Heart left ventricle (tissue), 13 donors: Measurements from ENCODE around the gene CARD8.

ENCODE experiments used
- POLR2A ChIP-seq, 2 donors: fragments of 450-650 bp; IDR thresholded peaks; one replicate each; pipeline ENCODE4 v1.6.1; 2017; ENCODE audit warnings: antibody characterized with exemption in 2 of 2, mild to moderate bottlenecking in 2 of 2, moderate library complexity in 2 of 2
- TF ChIP-seq, protein P1 (sequence below), 12 donors: fragments of 200-600 bp; sonication (generic) in 4 of 12; IDR thresholded peaks; one replicate each; pipeline versions ENCODE4 v1.5.0 to v1.8.0; 2018 to 2022; ENCODE audit warnings: antibody characterized with exemption in 12 of 12, mild to moderate bottlenecking in 5 of 12
- donor health status: ischemic (EF 13 %, LVEDD 7.1; RV severe dilation, severe dysfunction).
- donor health status: DM: no; HTN: yes; CAD: no.
- donor health status: DM: no; HTN: no; CAD: no.
- donor health status: ischemic (EF 25% LVEDD 6.9; RV normal size, moderate dysfunction).
- donor health status: ischemic (EF 25% LVEDD 5.7; RV mildly dilated, moderate dysfunction).
- donor health status: ischemic (EF 35%, LVEDD 5.7; RV mildly dilated, moderate dysfunction).
- donor health status: nonischemic (EF 11% LVEDD 7.7; RV severe dilation, severe dysfunction).
- donor health status: DM: yes; HTN: yes; CAD: no.
- donor health status: PGD.
- donor health status: ischemic (EF 29% LVEDD 5.4; RV normal size, mild dysfunction).
- donor health status: nonischemic (EF 23%, LVEDD 6.1; RV moderate dilation, normal function).

DNA sequence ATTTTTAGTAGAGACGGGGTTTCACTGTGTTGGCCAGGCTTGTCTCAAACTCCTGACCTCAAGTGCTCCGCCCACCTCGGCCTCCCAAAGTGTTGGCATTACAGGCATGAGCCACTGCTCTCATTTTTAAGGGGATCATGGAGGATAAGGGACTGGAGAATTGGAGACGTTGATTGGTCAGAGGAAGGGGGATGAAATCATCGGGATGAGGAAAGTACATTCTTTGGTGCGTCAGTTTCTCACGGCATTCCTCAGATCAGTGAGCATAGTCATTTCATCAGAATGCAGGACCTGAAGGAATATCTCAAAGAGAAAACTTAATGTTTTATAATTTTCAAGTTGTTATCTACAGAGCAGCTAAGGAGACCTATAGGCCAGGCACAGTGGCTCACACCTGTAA lies 28.2 kb upstream of the CARD8 start:
- TF ChIP-seq, protein P1, sequence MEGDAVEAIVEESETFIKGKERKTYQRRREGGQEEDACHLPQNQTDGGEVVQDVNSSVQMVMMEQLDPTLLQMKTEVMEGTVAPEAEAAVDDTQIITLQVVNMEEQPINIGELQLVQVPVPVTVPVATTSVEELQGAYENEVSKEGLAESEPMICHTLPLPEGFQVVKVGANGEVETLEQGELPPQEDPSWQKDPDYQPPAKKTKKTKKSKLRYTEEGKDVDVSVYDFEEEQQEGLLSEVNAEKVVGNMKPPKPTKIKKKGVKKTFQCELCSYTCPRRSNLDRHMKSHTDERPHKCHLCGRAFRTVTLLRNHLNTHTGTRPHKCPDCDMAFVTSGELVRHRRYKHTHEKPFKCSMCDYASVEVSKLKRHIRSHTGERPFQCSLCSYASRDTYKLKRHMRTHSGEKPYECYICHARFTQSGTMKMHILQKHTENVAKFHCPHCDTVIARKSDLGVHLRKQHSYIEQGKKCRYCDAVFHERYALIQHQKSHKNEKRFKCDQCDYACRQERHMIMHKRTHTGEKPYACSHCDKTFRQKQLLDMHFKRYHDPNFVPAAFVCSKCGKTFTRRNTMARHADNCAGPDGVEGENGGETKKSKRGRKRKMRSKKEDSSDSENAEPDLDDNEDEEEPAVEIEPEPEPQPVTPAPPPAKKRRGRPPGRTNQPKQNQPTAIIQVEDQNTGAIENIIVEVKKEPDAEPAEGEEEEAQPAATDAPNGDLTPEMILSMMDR (IDR thresholded peaks at IDR 0.05) = no peak
- TF ChIP-seq POLR2A (IDR thresholded peaks at IDR 0.05) = no peak
